Coronary artery (tissue), 2 donors: ENCODE data around the gene RAB20.
A peak's percentile ranks its signal among the peaks of the same experiment; 100 is the strongest.
"Not testable (repeated sequence)": the region's sequence is repeated elsewhere in the genome, so short reads cannot be mapped to it uniquely, and the experiment has no call there.

Experiments
- DNase-seq: peaks from one replicate; pipeline ENCODE4 v3.0.0-alpha.2; 2017; ENCODE audit warnings: low spot score
- H3K27ac ChIP-seq, 2 donors: fragments of 200-600 bp; sonication (generic); one replicate each; pipeline ENCODE4 v1.5.1; 2016 to 2019
- H3K4me3 ChIP-seq: fragments of 200-600 bp; sonication (generic); 2 replicates; pipeline ENCODE4 v1.5.1; 2016; ENCODE audit warnings: mild to moderate bottlenecking, moderate library complexity
- CTCF ChIP-seq: fragments of 200-600 bp; sonication (generic); IDR thresholded peaks from one replicate; pipeline ENCODE4 v1.5.1; 2019; ENCODE audit warnings: antibody characterized with exemption

The RAB20 gene

GRCh38 chr13:110495376-110495775 is 66.1 kb downstream of the RAB20 start:
- TF ChIP-seq CTCF = no peak
- peak overlapping the region in 1 of 2 donors; percentile 45 for H3K27ac ChIP-seq
- no peak for DNase-seq
- H3K4me3 ChIP-seq = no peak overlapping the region

- H3K4me3 ChIP-seq = no peak overlapping the region
- TF ChIP-seq CTCF = no peak
- peak; percentile 74 for DNase-seq
- peak overlapping the region; percentile 27 to 70 for H3K27ac ChIP-seq
These were observed 67.9 kb downstream of the RAB20 start for GRCh38 chr13:110493613-110494012.

GRCh38 chr13:110492679-110493593 is 68.6 kb downstream of the RAB20 start:
- no peak for DNase-seq
- TF ChIP-seq CTCF = no peak
- Histone ChIP-seq H3K27ac (peak overlapping the region; percentile 27 to 70), H3K4me3 (no peak overlapping the region)

GRCh38 chr13:110491869-110492678 is 69.4 kb downstream of the RAB20 start:
- no peak for DNase-seq
- no peak for TF ChIP-seq CTCF
- Histone ChIP-seq H3K27ac (peak overlapping the region in 1 of 2 donors; percentile 70), H3K4me3 (no peak overlapping the region)

GRCh38 chr13:110490009-110490770 is 71.3 kb downstream of the RAB20 start:
- no peak for TF ChIP-seq CTCF
- DNase-seq = no peak
- Histone ChIP-seq H3K27ac (no peak overlapping the region), H3K4me3 (no peak overlapping the region)

- peak overlapping the region in 1 of 2 donors; percentile 9 for H3K27ac ChIP-seq
- not testable (repeated sequence) for DNase-seq, H3K4me3 ChIP-seq
These were observed 74.6 kb downstream of the RAB20 start for GRCh38 chr13:110486880-110487279.
